Measurements from ENCODE around the gene CCDC146. TPM values are rescaled to one million over a fixed set of nuclear protein-coding genes. Genes with fewer than 3 reads are reported as not detected.

The CCDC146 gene
- total and polyA plus RNA-seq, 7 experiments from 2014 or later: 0.98 to 15.6 (median 14.5) TPM

- H3K4me3 Mint-ChIP-seq: peak overlapping the region in 1 of 10 donors; percentile 47
- no peak for DNase-seq
These were observed 204.9 kb downstream of the CCDC146 start for GRCh38 chr7:77327067-77327931.

DNA sequence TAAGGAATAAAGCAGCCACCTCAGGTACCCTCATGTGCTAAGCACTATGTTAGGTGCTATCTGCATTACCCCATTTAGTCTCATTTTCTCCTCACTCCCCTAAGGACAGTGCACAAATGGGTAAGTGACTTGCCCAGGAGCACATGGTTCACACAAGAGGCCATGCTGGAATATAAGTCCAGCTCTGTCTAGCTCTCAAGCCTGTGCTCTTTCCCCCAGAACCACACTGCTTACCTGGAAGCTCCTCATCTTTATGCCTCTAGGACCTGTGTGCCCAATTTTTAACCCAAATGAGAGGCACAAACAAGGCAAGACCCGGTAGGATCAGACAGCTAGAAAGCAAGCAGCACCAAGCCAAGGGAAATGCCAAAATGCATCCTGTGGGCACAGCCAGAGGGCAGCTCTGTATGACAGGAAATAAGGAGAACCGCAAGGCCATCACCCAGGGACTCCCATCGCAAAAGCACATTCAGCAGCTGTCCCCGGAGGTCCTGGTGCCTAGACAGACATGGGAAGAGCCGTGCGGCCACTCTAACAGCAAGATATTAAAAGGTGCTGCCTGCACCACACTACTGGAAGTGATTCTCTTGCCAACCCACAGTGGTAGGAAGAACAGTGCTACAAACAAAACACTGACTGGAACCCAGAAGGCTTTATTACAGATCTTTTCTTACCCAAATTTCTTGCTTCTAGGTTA is 205.7 kb downstream of the CCDC146 start:
- no peak overlapping the region for H3K27ac ChIP-seq (ENCODE audit: low read depth, low read length)
- Mint-ChIP-seq H3K9me3 (no peaks in the 10 kb centered on the region), H3K27me3 (no peaks in the 10 kb centered on the region), H3K27ac (peak overlapping the region in 7 of 9 donors; percentile 3 to 70 (median 53)), H3K4me1 (peaks cover 27 to 60% (median 39%) of the 10 kb centered on the region in 7 donors), H3K36me3 (peaks cover 0 to 32% (median 8%) of the 10 kb centered on the region in 5 donors), H3K4me3 (peak overlapping the region in 9 of 10 donors; percentile 10 to 58 (median 48))
- H3K36me3 ChIP-seq (ENCODE audit: control insufficient read depth in 2 of 3, insufficient read depth in 3 of 3, low read length in 3 of 3): no peaks in the 10 kb centered on the region
- POLR2A ChIA-PET: interaction anchor here (0.6 to 2.4 kb wide), 4 partner anchors 23 to 1021 kb away, joined by 3 to 8 read pairs (median 4); partner anchors contain the start of gene FGL2
- no peaks in the 10 kb centered on the region for H3K27me3 ChIP-seq (ENCODE audit: control insufficient read depth in 2 of 2, insufficient read depth in 2 of 2, low read length in 2 of 2)
- peaks cover 18 to 34% of the 10 kb centered on the region in 2 donors for H3K4me1 ChIP-seq (ENCODE audit: control insufficient read depth in 2 of 2, insufficient read depth in 2 of 2, low read length in 2 of 2)
- H3K9me3 ChIP-seq (ENCODE audit: control insufficient read depth in 2 of 3, low read length in 3 of 3): no peaks in the 10 kb centered on the region
- DNase-seq (peak in 5 of 9 donors; percentile 5 to 25 (median 14)), ATAC-seq (peak; percentile 27)
- intact Hi-C loops (cut with micrococcal nuclease): loop anchor here in 1 of 2 donors (5.0 kb wide), 1 partner anchor 61 kb away; no protein-coding TSS in a partner anchor
- no peak overlapping the region for H3K4me3 ChIP-seq (ENCODE audit: low read length)
- CTCF ChIA-PET: interaction anchor here (0.6 to 1.2 kb wide), 3 partner anchors 39 to 125 kb away, joined by 3 to 4 read pairs (median 3); no protein-coding TSS in a partner anchor

More at GRCh38 chr7:77327067-77327931, 204.9 kb downstream of the CCDC146 start:
- intact Hi-C loops (cut with micrococcal nuclease): loop anchor here in 1 of 2 donors (5.0 kb wide), 1 partner anchor 60 kb away; no protein-coding TSS in a partner anchor
- H3K9me3 Mint-ChIP-seq: no peaks in the 10 kb centered on the region
- no peaks in the 10 kb centered on the region for H3K27me3 Mint-ChIP-seq
- H3K27ac Mint-ChIP-seq: peak overlapping the region in 4 of 9 donors; percentile 3 to 70 (median 36)
- CTCF ChIA-PET: interaction anchor here (1.1 kb wide), 1 partner anchor 8 kb away, joined by 5 read pairs; no protein-coding TSS in a partner anchor
- H3K27me3 ChIP-seq (ENCODE audit: control insufficient read depth in 2 of 2, insufficient read depth in 2 of 2, low read length in 2 of 2): no peaks in the 10 kb centered on the region
- peaks cover 0 to 36% (median 8%) of the 10 kb centered on the region in 5 donors for H3K36me3 Mint-ChIP-seq
- peak; percentile 70 for ATAC-seq
- no peaks in the 10 kb centered on the region for H3K36me3 ChIP-seq (ENCODE audit: control insufficient read depth in 2 of 3, insufficient read depth in 3 of 3, low read length in 3 of 3)
- H3K27ac ChIP-seq (ENCODE audit: low read depth, low read length): no peak overlapping the region
- H3K4me1 Mint-ChIP-seq: peaks cover 27 to 59% (median 39%) of the 10 kb centered on the region in 7 donors
- POLR2A ChIA-PET: interaction anchor here (0.6 to 2.4 kb wide), 3 partner anchors 23 to 128 kb away, joined by 3 to 8 read pairs (median 4); partner anchors contain the start of gene FGL2
- H3K4me3 ChIP-seq (ENCODE audit: low read length): no peak overlapping the region
- peaks cover 18 to 34% of the 10 kb centered on the region in 2 donors for H3K4me1 ChIP-seq (ENCODE audit: control insufficient read depth in 2 of 2, insufficient read depth in 2 of 2, low read length in 2 of 2)
- H3K9me3 ChIP-seq (ENCODE audit: control insufficient read depth in 2 of 3, low read length in 3 of 3): no peaks in the 10 kb centered on the region

GRCh38 chr7:77328669-77329068 is 206.3 kb downstream of the CCDC146 start:
- intact Hi-C loops (cut with micrococcal nuclease): loop anchor here in 1 of 2 donors (5.0 kb wide), 1 partner anchor 61 kb away; no protein-coding TSS in a partner anchor
- ATAC-seq (no peak), DNase-seq (peak in 1 of 9 donors; percentile 20)
- ChIA-PET POLR2A (interaction anchor here (0.7 to 2.4 kb wide), 3 partner anchors 23 to 1022 kb away, joined by 3 to 8 read pairs (median 4); no protein-coding TSS in a partner anchor), CTCF (interaction anchor here (0.6 to 1.2 kb wide), 3 partner anchors 39 to 124 kb away, joined by 3 to 4 read pairs (median 3); no protein-coding TSS in a partner anchor)
- H3K27ac ChIP-seq (ENCODE audit: low read depth, low read length): no peak overlapping the region
- H3K36me3 ChIP-seq (ENCODE audit: control insufficient read depth in 2 of 3, insufficient read depth in 3 of 3, low read length in 3 of 3): no peaks in the 10 kb centered on the region
- Mint-ChIP-seq H3K9me3 (no peaks in the 10 kb centered on the region), H3K36me3 (peaks cover 0 to 32% (median 9%) of the 10 kb centered on the region in 5 donors), H3K27me3 (no peaks in the 10 kb centered on the region), H3K27ac (peak overlapping the region in 5 of 9 donors; percentile 16 to 72 (median 64)), H3K4me3 (peak overlapping the region in 7 of 10 donors; percentile 44 to 58 (median 48)), H3K4me1 (peaks cover 27 to 60% (median 39%) of the 10 kb centered on the region in 7 donors)
- no peaks in the 10 kb centered on the region for H3K9me3 ChIP-seq (ENCODE audit: control insufficient read depth in 2 of 3, low read length in 3 of 3)
- H3K4me3 ChIP-seq (ENCODE audit: low read length): no peak overlapping the region
- H3K27me3 ChIP-seq (ENCODE audit: control insufficient read depth in 2 of 2, insufficient read depth in 2 of 2, low read length in 2 of 2): no peaks in the 10 kb centered on the region
- H3K4me1 ChIP-seq (ENCODE audit: control insufficient read depth in 2 of 2, insufficient read depth in 2 of 2, low read length in 2 of 2): peaks cover 18 to 34% of the 10 kb centered on the region in 2 donors

GRCh38 chr7:77329466-77330168 is 207.2 kb downstream of the CCDC146 start:
- peak overlapping the region in 3 of 9 donors; percentile 45 to 79 (median 64) for H3K27ac Mint-ChIP-seq
- POLR2A ChIA-PET: interaction anchor here (2.4 kb wide), 1 partner anchor 22 kb away, joined by 8 read pairs; no protein-coding TSS in a partner anchor

GRCh38 chr7:77330169-77330882 is 207.9 kb downstream of the CCDC146 start:
- Mint-ChIP-seq H3K36me3 (peaks cover 0 to 30% (median 11%) of the 10 kb centered on the region in 5 donors), H3K4me1 (peaks cover 27 to 60% (median 39%) of the 10 kb centered on the region in 7 donors), H3K27me3 (no peaks in the 10 kb centered on the region), H3K9me3 (peaks cover 0 to 2% (median 0%) of the 10 kb centered on the region in 11 donors), H3K27ac (peak overlapping the region in 2 of 9 donors; percentile 45 to 79), H3K4me3 (peak overlapping the region in 1 of 10 donors; percentile 48)
- Histone ChIP-seq H3K4me3 (ENCODE audit: low read length) (no peak overlapping the region), H3K36me3 (ENCODE audit: control insufficient read depth in 2 of 3, insufficient read depth in 3 of 3, low read length in 3 of 3) (no peaks in the 10 kb centered on the region), H3K27ac (ENCODE audit: low read depth, low read length) (no peak overlapping the region), H3K27me3 (ENCODE audit: control insufficient read depth in 2 of 2, insufficient read depth in 2 of 2, low read length in 2 of 2) (no peaks in the 10 kb centered on the region), H3K9me3 (ENCODE audit: control insufficient read depth in 2 of 3, low read length in 3 of 3) (no peaks in the 10 kb centered on the region), H3K4me1 (ENCODE audit: control insufficient read depth in 2 of 2, insufficient read depth in 2 of 2, low read length in 2 of 2) (peaks cover 18 to 34% of the 10 kb centered on the region in 2 donors)
- ATAC-seq (peak; percentile 66), DNase-seq (no peak)
- intact Hi-C loops (cut with micrococcal nuclease): no loop called here
- ChIA-PET POLR2A (no interaction called here), CTCF (interaction anchor here (0.6 kb wide), 1 partner anchor 21 kb away, joined by 5 read pairs; no protein-coding TSS in a partner anchor)

More at GRCh38 chr7:77329466-77330168, 207.2 kb downstream of the CCDC146 start:
- Histone ChIP-seq H3K4me1 (ENCODE audit: control insufficient read depth in 2 of 2, insufficient read depth in 2 of 2, low read length in 2 of 2) (peaks cover 18 to 34% of the 10 kb centered on the region in 2 donors), H3K4me3 (ENCODE audit: low read length) (no peak overlapping the region), H3K27ac (ENCODE audit: low read depth, low read length) (no peak overlapping the region), H3K36me3 (ENCODE audit: control insufficient read depth in 2 of 3, insufficient read depth in 3 of 3, low read length in 3 of 3) (no peaks in the 10 kb centered on the region), H3K27me3 (ENCODE audit: control insufficient read depth in 2 of 2, insufficient read depth in 2 of 2, low read length in 2 of 2) (no peaks in the 10 kb centered on the region), H3K9me3 (ENCODE audit: control insufficient read depth in 2 of 3, low read length in 3 of 3) (no peaks in the 10 kb centered on the region)
- H3K4me1 Mint-ChIP-seq: peaks cover 27 to 60% (median 39%) of the 10 kb centered on the region in 7 donors
- peaks cover 0 to 2% (median 0%) of the 10 kb centered on the region in 11 donors for H3K9me3 Mint-ChIP-seq
- intact Hi-C loops (cut with micrococcal nuclease): loop anchor here in 1 of 2 donors (5.0 kb wide), 1 partner anchor 62 kb away; no protein-coding TSS in a partner anchor
- DNase-seq (no peak), ATAC-seq (no peak)
- no peaks in the 10 kb centered on the region for H3K27me3 Mint-ChIP-seq
- peaks cover 0 to 30% (median 11%) of the 10 kb centered on the region in 5 donors for H3K36me3 Mint-ChIP-seq
- CTCF ChIA-PET: interaction anchor here (0.6 kb wide), 1 partner anchor 22 kb away, joined by 5 read pairs; no protein-coding TSS in a partner anchor
- H3K4me3 Mint-ChIP-seq: peak overlapping the region in 1 of 10 donors; percentile 48
